Skeletal muscle tissue (tissue), 4 donors: ENCODE measurements around the gene ACSS1. TPM values are rescaled to one million over a fixed set of nuclear protein-coding genes. Genes with fewer than 3 reads are reported as not detected.

Experiments
- H3K27ac ChIP-seq: one replicate; pipeline ENCODE4 v1.7.0; 2013; ENCODE audit warnings: mild to moderate bottlenecking, low read depth, low read length, inconsistent platforms
- H3K27me3 ChIP-seq, 3 donors: one replicate each; pipeline ENCODE4 v1.7.0; 2013; ENCODE audit warnings: low read length in 3 of 3; ENCODE audit not compliant: control insufficient read depth in 3 of 3, insufficient read depth in 3 of 3
- H3K36me3 ChIP-seq, 3 donors: one replicate each; pipeline ENCODE4 v1.7.0; 2013; ENCODE audit warnings: low read length in 3 of 3; ENCODE audit not compliant: control insufficient read depth in 3 of 3, insufficient read depth in 3 of 3
- H3K4me1 ChIP-seq, 3 donors: one replicate each; pipeline ENCODE4 v1.7.0; 2013; ENCODE audit warnings: low read length in 3 of 3, mild to moderate bottlenecking in 3 of 3; ENCODE audit not compliant: control insufficient read depth in 3 of 3, insufficient read depth in 3 of 3
- H3K4me3 ChIP-seq, 3 donors: one replicate each; pipeline ENCODE4 v1.7.0; 2013; ENCODE audit warnings: low read length in 3 of 3
- H3K9ac ChIP-seq, 3 donors: one replicate each; pipeline ENCODE4 v1.7.0; 2013; ENCODE audit warnings: low read length in 3 of 3, mild to moderate bottlenecking in 3 of 3, moderate library complexity in 2 of 3, low read depth in 1 of 3
- H3K9me3 ChIP-seq, 3 donors: one replicate each; pipeline ENCODE4 v1.7.0; 2013; ENCODE audit warnings: low read length in 3 of 3; ENCODE audit not compliant: control insufficient read depth in 3 of 3
- total RNA-seq: library from RNA; depleted of rRNA; stranded (reverse); fragments of >200 nt; gene quantifications from one replicate; pipeline ENCODE4 v1.2.3, GENCODE V29; 2014
- donor health status: Osteomylitis.

ACSS1 gene
- total RNA-seq, 1 donor from 2014 or later: 8.9 TPM

DNA sequence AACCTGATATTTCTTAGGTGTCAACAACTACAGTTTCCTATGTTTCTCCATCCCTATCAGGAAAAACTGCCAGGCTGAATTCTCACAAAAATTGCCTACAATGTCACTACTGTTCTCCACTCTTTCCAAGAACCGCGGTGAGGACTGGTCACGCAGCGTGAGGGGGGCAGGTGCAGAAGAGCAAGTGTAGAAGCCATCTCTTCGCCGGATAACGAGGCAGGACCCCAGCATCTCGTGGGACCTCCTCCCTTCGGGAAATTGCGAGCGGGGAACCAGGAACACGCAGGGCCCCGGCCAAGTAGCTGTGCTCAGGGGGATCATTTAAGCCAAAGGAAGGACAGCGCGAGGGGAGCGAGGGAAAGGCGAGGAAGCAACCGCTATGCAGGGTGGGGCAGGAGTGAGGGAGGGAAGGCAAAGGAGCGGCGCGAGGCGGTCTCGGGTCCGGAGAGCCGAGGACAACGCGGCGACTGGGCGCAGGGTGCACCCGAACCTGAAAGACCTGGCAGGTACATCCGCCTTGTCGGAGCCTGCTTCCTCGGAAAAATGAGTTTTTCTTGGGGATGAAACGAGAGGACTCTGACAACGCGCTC lies 65.9 kb downstream of the ACSS1 start:
- Histone ChIP-seq H3K4me1 (peaks cover 34 to 64% (median 47%) of the 10 kb centered on the region in 3 donors), H3K27ac (peak overlapping the region; percentile 92), H3K4me3 (peak overlapping the region; percentile 94), H3K9ac (peak overlapping the region; percentile 86 to 93 (median 93)), H3K36me3 (no peaks in the 10 kb centered on the region), H3K27me3 (no peaks in the 10 kb centered on the region), H3K9me3 (no peaks in the 10 kb centered on the region)

DNA sequence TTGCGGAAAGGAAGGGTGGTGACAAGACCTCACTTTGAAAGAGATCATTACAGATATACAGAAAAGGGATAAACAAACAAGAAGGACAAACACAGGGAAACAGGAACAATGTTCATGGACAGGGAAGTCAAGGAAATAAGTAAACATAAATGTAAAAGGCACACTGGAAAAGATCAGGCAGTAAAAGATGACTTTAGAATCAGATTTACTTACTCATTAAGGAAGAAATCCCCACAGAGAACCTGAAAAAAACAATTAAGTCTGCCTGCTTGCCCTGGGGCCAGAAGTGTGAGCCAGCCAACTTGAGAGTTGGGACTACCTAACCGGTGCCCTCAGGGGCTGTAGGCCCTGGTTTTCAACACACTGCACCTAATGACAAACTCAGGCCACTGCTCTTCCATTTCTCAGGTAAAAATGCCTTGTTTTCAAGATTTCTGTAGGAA lies 67.1 kb downstream of the ACSS1 start:
- Histone ChIP-seq H3K36me3 (no peaks in the 10 kb centered on the region), H3K4me3 (peak overlapping the region in 1 of 3 donors; percentile 94), H3K27ac (no peak overlapping the region), H3K9ac (peak overlapping the region in 1 of 3 donors; percentile 93), H3K4me1 (peaks cover 43 to 66% (median 53%) of the 10 kb centered on the region in 3 donors), H3K27me3 (no peaks in the 10 kb centered on the region), H3K9me3 (no peaks in the 10 kb centered on the region)

DNA sequence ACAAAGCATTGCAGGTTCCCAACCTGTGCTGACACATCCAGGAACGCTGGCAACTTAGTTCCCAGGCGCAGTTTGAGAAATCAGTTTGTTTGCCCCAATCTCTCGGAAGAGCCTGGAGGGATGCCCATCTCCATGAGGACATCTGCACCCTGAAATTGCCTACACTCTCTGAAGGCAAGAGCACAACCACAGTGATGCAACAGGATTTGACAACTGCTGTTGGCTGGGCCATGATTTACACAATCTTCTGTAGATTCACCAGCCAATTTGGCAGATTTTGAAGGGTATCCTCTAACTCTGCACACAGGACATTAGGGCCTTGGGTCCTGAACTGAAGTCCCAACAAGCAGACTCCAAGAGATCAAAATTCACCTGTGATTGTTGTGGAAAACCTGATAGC lies 68.8 kb downstream of the ACSS1 start:
- Histone ChIP-seq H3K4me1 (peaks cover 38 to 60% (median 53%) of the 10 kb centered on the region in 3 donors), H3K4me3 (no peak overlapping the region), H3K36me3 (no peaks in the 10 kb centered on the region), H3K9ac (peak overlapping the region in 1 of 3 donors; percentile 26), H3K27me3 (no peaks in the 10 kb centered on the region), H3K27ac (no peak overlapping the region), H3K9me3 (no peaks in the 10 kb centered on the region)

DNA sequence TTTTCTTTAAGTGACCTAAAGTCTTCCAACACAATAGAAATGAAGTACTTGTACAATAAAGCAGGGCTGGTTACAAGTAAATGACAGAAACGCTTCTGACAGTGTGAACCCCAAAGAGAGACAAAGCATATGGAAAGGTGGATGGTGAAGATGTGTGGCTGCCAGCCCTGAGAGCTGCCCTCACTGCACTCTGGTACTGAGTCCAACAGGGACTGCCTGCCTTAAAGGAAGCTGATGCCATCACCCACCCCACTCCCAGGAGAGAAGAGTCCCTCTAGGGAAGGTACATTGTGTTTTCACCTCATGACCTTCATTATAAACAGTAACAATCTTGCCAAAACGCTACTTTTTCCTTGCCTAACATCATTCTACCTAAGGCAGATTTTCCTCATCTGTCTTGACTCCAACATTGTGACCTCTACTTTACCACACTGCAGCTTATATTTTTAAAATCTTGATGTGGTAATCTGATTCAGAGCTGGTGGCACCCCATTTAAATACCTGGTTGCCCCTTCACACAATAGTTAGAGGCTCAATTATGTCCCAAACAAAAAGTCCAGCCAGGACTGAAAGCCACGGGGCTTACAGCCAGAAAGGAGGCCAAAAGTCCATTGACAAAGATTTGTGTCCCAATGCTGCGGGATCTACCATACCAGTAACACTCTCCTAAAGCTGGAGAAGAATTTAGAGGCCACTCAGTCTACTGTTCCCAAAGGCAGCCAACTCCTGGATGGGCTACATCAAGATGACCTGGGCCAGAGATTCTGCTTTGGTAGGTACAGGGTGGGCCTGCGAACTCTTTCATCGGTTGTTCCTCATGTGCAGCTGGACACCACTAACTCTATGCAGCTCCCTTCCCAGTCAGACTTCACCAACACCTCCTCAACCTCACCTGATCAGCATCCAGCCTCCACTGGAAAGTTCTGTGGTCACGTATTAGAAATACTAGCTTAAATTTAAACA lies 69.8 kb downstream of the ACSS1 start:
- H3K9ac ChIP-seq: no peak overlapping the region
- peaks cover 33 to 53% (median 53%) of the 10 kb centered on the region in 3 donors for H3K4me1 ChIP-seq

DNA sequence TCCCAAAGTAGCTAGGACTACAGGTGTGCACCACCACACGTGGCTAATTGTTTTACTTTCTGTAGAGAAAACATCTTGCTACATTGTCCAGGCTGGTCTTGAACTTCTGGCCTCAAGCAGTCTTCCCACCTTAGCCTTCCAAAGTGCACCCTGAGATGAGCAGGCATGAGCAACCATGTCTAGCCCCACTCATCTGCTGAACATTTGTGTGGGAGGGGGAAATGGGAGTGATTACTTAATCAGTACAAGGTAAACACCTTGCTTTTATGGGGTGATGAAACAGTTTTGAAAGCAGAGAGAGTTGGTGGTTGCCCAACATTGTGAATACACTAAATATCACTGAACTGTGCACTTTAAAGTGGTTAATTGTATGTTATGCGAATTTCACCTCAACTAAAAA lies 70.7 kb downstream of the ACSS1 start:
- Histone ChIP-seq H3K27ac (no peak overlapping the region), H3K9me3 (no peaks in the 10 kb centered on the region), H3K36me3 (peaks cover 0 to 3% (median 0%) of the 10 kb centered on the region in 3 donors), H3K4me1 (peaks cover 29 to 53% (median 48%) of the 10 kb centered on the region in 3 donors), H3K27me3 (no peaks in the 10 kb centered on the region), H3K9ac (no peak overlapping the region), H3K4me3 (no peak overlapping the region)

More for the DNA sequence above, 69.8 kb downstream of the ACSS1 start:
- Histone ChIP-seq H3K27me3 (no peaks in the 10 kb centered on the region), H3K36me3 (no peaks in the 10 kb centered on the region), H3K9me3 (no peaks in the 10 kb centered on the region), H3K27ac (no peak overlapping the region), H3K4me3 (no peak overlapping the region)

DNA sequence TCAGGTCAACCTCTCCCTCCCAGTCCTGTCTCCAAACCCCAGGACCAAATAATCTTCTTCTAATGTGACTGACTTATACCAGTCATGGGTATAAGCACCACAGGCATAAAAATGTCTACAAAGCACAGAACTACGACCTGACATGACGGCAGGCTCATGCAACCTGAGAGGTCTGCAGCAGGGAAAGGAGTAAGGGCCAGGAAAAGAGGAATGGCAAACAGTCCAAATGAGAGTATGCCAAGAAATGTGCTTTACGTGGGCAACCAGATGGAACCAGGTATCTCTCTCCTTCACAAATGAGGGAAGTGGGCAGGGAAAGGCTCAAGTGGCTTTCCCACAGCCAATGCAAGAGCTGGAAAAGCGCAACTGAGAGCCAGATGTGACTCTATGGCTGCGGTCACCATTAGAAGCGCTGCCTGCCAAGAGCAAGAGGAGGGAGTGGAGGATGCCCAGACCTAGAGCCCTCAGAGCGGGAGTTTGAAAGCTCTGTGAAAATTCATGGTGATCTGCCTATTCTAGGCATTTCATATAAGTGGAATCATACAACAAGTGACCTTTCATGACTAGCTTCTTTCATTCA lies 71.4 kb downstream of the ACSS1 start:
- no peaks in the 10 kb centered on the region for H3K27me3 ChIP-seq
- H3K9ac ChIP-seq: peak overlapping the region in 1 of 3 donors; percentile 69
- H3K4me3 ChIP-seq: no peak overlapping the region
- peaks cover 24 to 49% (median 44%) of the 10 kb centered on the region in 3 donors for H3K4me1 ChIP-seq
- H3K27ac ChIP-seq: peak overlapping the region; percentile 31
- H3K36me3 ChIP-seq: peaks cover 0 to 6% (median 0%) of the 10 kb centered on the region in 3 donors
- H3K9me3 ChIP-seq: no peaks in the 10 kb centered on the region

DNA sequence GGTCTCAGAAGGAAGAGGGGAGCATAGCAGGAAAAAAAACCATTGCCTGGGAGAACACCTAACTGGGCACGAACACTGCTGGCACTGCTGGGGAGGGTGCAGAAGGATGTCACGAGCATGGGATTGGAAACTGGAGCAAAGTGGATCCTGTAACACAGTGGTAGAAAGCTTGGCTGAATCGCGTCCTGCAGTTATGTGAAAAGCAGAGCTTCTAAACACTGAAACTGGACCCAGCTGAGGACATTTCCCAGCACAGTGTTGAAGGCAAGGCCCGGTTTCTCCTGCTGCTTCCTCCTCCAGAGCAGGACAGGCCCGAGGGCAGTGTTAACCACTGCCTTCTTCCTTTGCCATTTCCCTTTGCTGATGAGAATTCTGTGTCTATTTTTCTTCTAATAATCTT lies 72.1 kb downstream of the ACSS1 start:
- Histone ChIP-seq H3K36me3 (peaks cover 0 to 6% (median 0%) of the 10 kb centered on the region in 3 donors), H3K27me3 (no peaks in the 10 kb centered on the region), H3K4me3 (peak overlapping the region in 1 of 3 donors; percentile 24), H3K27ac (peak overlapping the region; percentile 31), H3K9me3 (no peaks in the 10 kb centered on the region), H3K9ac (peak overlapping the region in 2 of 3 donors; percentile 45 to 69), H3K4me1 (peaks cover 18 to 44% (median 37%) of the 10 kb centered on the region in 3 donors)

DNA sequence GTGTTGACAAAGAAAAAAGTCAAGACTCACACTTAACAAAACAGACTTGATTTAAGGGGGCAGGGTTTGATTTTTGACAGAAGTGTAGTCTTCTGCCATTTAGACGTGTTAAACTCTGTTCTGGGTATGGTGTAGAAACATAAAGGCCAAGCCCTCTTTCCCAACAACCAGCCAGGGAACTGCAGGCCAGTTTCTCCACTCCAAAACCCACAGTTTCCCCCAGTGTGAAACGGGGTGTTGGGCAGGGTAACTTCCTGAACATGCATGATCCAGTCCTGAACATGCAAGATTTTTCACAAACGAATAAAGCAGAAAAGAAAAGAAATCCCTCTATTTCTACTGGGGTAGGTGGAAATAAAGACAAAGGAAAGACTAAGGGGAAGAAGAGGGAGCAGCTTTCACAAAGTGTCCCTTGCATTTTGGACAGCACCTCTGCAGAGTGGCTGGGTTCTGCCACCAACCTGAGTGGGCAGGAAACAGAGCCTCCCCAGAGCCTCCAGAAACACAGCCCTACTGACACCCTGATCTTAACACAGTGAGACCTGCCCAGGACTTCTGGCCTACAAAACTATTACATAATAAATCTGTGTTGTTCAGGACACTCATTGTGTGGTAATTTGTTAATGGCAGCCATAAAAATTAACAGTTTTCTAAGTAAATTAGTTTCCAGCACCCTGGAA lies 72.8 kb downstream of the ACSS1 start:
- H3K27ac ChIP-seq: peak overlapping the region; percentile 31
- H3K9me3 ChIP-seq: no peaks in the 10 kb centered on the region
- H3K36me3 ChIP-seq: peaks cover 1 to 13% (median 7%) of the 10 kb centered on the region in 3 donors
- no peaks in the 10 kb centered on the region for H3K27me3 ChIP-seq
- no peak overlapping the region for H3K4me3 ChIP-seq
- peak overlapping the region in 1 of 3 donors; percentile 69 for H3K9ac ChIP-seq
- peaks cover 18 to 44% (median 36%) of the 10 kb centered on the region in 3 donors for H3K4me1 ChIP-seq

DNA sequence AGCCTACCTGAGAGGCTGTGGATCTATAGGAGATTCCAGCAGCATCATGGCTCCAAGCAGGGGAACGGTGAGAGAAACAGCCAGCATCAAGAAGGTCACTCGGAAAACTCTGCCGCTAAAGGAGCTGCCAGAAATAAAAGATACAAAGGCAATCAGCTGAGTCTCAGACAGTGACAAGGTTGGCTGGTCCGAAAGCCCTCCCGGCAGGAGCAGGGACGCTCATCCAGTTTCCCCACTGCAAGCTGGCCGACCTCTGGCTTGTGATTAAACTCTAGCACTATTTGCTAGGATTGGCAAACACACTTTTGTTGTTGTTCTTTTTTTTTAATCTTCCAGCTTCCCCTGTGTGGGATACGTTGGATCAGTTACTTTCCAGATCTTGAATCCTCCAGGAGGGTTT lies 74.0 kb downstream of the ACSS1 start:
- Histone ChIP-seq H3K9me3 (no peaks in the 10 kb centered on the region), H3K27me3 (no peaks in the 10 kb centered on the region), H3K27ac (no peak overlapping the region), H3K9ac (no peak overlapping the region), H3K4me1 (peaks cover 18 to 39% (median 30%) of the 10 kb centered on the region in 3 donors), H3K4me3 (no peak overlapping the region), H3K36me3 (peaks cover 6 to 15% (median 10%) of the 10 kb centered on the region in 3 donors)
